NCI-H1417 treated with DMSO at 0.1 percent for 48 hours (cell line): Measurements from ENCODE around the gene ITPR1.

Source experiments
- DNase-seq: peaks from one replicate; lab custom pipeline; 2025; lab: John Stamatoyannopoulos, UW

The ITPR1 gene

GRCh38 chr3:4509983-4510755, 17.0 kb downstream of the ITPR1 start:
- DNase-seq: no peak

GRCh38 chr3:4511491-4512262, 18.5 kb downstream of the ITPR1 start:
- no peak for DNase-seq

GRCh38 chr3:4512895-4513616, 19.9 kb downstream of the ITPR1 start:
- DNase-seq: no peak

- no peak for DNase-seq
These were observed 21.2 kb downstream of the ITPR1 start for GRCh38 chr3:4514321-4514720.

- DNase-seq: no peak
These were observed 21.8 kb downstream of the ITPR1 start for GRCh38 chr3:4514916-4515315.

- DNase-seq: no peak
These were observed 22.9 kb downstream of the ITPR1 start for GRCh38 chr3:4515916-4516579.

- DNase-seq: no peak
These were observed 23.9 kb downstream of the ITPR1 start for GRCh38 chr3:4517093-4517492.

- DNase-seq: no peak
These were observed 24.6 kb downstream of the ITPR1 start for GRCh38 chr3:4517643-4518311.

- no peak for DNase-seq
These were observed 27.1 kb downstream of the ITPR1 start for GRCh38 chr3:4520033-4520816.

- DNase-seq: no peak
These were observed 29.8 kb downstream of the ITPR1 start for GRCh38 chr3:4522947-4523346.

GRCh38 chr3:4523710-4524698, 30.9 kb downstream of the ITPR1 start:
- no peak for DNase-seq

- DNase-seq: no peak
These were observed 32.5 kb downstream of the ITPR1 start for GRCh38 chr3:4525560-4526223.

GRCh38 chr3:4528320-4528719, 35.2 kb downstream of the ITPR1 start:
- no peak for DNase-seq

GRCh38 chr3:4528819-4529600, 35.9 kb downstream of the ITPR1 start:
- no peak for DNase-seq

- no peak for DNase-seq
These were observed 36.9 kb downstream of the ITPR1 start for GRCh38 chr3:4529876-4530588.

GRCh38 chr3:4531478-4532025, 38.4 kb downstream of the ITPR1 start:
- no peak for DNase-seq

GRCh38 chr3:4532535-4533112, 39.5 kb downstream of the ITPR1 start:
- DNase-seq: no peak
